UCSD-AML1 (cell line): ENCODE measurements around the gene TMEM255B.
"Not testable (repeated sequence)": the region's sequence is repeated elsewhere in the genome, so short reads cannot be mapped to it uniquely, and the experiment has no call there.

Experiments
- DNase-seq: peaks from one replicate; lab custom pipeline; 2025; ENCODE audit not compliant: unreplicated experiment; lab: John Stamatoyannopoulos, UW

Gene TMEM255B

GRCh38 chr13:113832205-113832604, 73.2 kb downstream of the TMEM255B start:
- no peak for DNase-seq

GRCh38 chr13:113832631-113833030, 73.6 kb downstream of the TMEM255B start:
- DNase-seq, result no peak

- DNase-seq, result no peak
Measured at GRCh38 chr13:113833111-113833830, 74.2 kb downstream of the TMEM255B start.

- not testable (repeated sequence) for DNase-seq
Measured at GRCh38 chr13:113834006-113834405, 75.0 kb downstream of the TMEM255B start.

- no peak for DNase-seq
Measured at GRCh38 chr13:113834496-113835200, 75.6 kb downstream of the TMEM255B start.

- DNase-seq, result no peak
Measured at GRCh38 chr13:113835461-113836270, 76.6 kb downstream of the TMEM255B start.

- DNase-seq, result no peak
Measured at GRCh38 chr13:113836768-113837559, 77.9 kb downstream of the TMEM255B start.

GRCh38 chr13:113837560-113838355, 78.7 kb downstream of the TMEM255B start:
- DNase-seq, result no peak

- no peak for DNase-seq
Measured at GRCh38 chr13:113838711-113839201, 79.7 kb downstream of the TMEM255B start.

- no peak for DNase-seq
Measured at GRCh38 chr13:113839536-113840204, 80.6 kb downstream of the TMEM255B start.

GRCh38 chr13:113840541-113841352, 81.7 kb downstream of the TMEM255B start:
- DNase-seq, result no peak

- DNase-seq, result no peak
Measured at GRCh38 chr13:113841353-113841650, 82.3 kb downstream of the TMEM255B start.

GRCh38 chr13:113842336-113843062, 83.5 kb downstream of the TMEM255B start:
- DNase-seq, result no peak

- DNase-seq, result no peak
Measured at GRCh38 chr13:113843063-113843654, 84.1 kb downstream of the TMEM255B start.

GRCh38 chr13:113843864-113844556, 85.0 kb downstream of the TMEM255B start:
- no peak for DNase-seq

GRCh38 chr13:113845055-113845454, 86.0 kb downstream of the TMEM255B start:
- DNase-seq, result no peak
